Activated CD4-positive, alpha-beta T cell treated with anti-CD3 and anti-CD28 coated beads for 36 hours (primary cell): Measurements from ENCODE around the gene LDLRAD4. TPM values are rescaled to one million over a fixed set of nuclear protein-coding genes. Genes with fewer than 3 reads are reported as not detected.

ENCODE experiments used
- ATAC-seq: fragments of 200-7000 bp; cut with Tn5 transposase; one replicate; pipeline ENCODE4 v1.10.0; 2021; ENCODE audit warnings: mild to moderate bottlenecking, moderate library complexity
- CTCF ChIA-PET: fragments of 350-600 bp; sonication (Branson Sonifier 250); formaldehyde crosslinking; loops from one replicate; lab custom pipeline; 2021; ENCODE audit warnings: antibody characterized with exemption; lab: Charles Lee
- POLR2A ChIA-PET: fragments of 350-600 bp; sonication (Branson Sonifier 250); formaldehyde crosslinking; loops from one replicate; lab custom pipeline; 2021; ENCODE audit warnings: antibody characterized with exemption, inconsistent platforms; lab: Charles Lee
- DNase-seq: peaks from one replicate; pipeline ENCODE4 v3.0.0-alpha.2; 2020
- H3K27ac Mint-ChIP-seq: one replicate; pipeline ENCODE4 v1.8.0; 2021; ENCODE audit warnings: mixed read lengths
- H3K27me3 Mint-ChIP-seq: one replicate; pipeline ENCODE4 v1.8.0; 2021; ENCODE audit warnings: mixed read lengths
- H3K36me3 Mint-ChIP-seq: one replicate; pipeline ENCODE4 v1.8.0; 2021; ENCODE audit warnings: low read depth, mixed read lengths
- H3K4me1 Mint-ChIP-seq: one replicate; pipeline ENCODE4 v1.8.0; 2021; ENCODE audit warnings: mixed read lengths
- H3K4me3 Mint-ChIP-seq: one replicate; pipeline ENCODE4 v1.8.0; 2021; ENCODE audit warnings: mild to moderate bottlenecking, moderate library complexity, mixed read lengths
- H3K9me3 Mint-ChIP-seq: one replicate; pipeline ENCODE4 v1.8.0; 2021; ENCODE audit warnings: low read depth, mixed read lengths
- intact Hi-C, 2 experiments: fragments of 100-400 bp; cut with DNase I in 1 of 2; cut with micrococcal nuclease in 1 of 2; formaldehyde crosslinking; loops; one replicate each; pipeline versions ENCODE4 v1.14.2 to v1.15.1; 2022 to 2024; cut with DNase I, micrococcal nuclease
- total RNA-seq, 2 experiments: library from RNA; stranded (reverse); gene quantifications; one replicate each; pipeline ENCODE4 v1.2.3, GENCODE V29; 2021

LDLRAD4 gene
- total RNA-seq, 2 experiments from 2014 or later: 29.3 to 32.2 TPM

DNA sequence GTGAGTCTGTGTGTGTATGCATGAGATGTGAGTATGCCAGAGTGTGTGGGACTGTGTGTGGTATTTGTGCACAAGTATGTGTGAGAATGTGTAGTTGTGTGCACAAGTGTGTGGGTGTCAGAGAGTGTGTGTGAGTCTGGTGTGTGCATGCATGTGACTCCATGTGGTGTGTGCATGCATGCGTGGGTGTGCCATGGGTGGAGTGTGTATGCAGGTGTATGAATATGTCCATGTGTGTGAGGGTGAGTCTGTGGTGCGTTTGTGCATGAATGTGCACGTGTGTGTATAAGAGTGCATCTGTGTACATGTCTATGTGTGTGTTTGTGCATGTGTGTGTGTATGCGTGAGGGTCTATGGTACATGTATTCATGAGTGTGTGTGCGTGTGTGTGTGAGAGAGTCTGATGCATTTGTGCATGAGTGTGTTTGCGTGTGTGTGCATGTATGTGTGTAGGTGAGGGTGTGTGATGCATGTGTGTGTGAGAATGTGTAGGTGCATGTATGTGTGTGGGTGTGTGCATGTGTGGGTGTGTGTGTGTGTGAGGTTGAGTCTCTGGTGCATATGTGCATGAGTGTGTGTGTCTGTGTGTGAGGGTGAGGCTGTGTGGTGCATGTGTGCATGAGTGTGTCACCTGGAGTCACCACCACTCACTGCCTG is 226.8 kb downstream of the LDLRAD4 start:
- peaks cover 30% of the 10 kb centered on the region for H3K4me1 Mint-ChIP-seq
- DNase-seq (no peak), ATAC-seq (no peak)
- H3K27ac Mint-ChIP-seq: no peak overlapping the region
- no peak overlapping the region for H3K4me3 Mint-ChIP-seq
- H3K27me3 Mint-ChIP-seq: no peaks in the 10 kb centered on the region
- intact Hi-C loops: no loop called here
- no peaks in the 10 kb centered on the region for H3K36me3 Mint-ChIP-seq
- CTCF ChIA-PET: no interaction called here
- POLR2A ChIA-PET: interaction anchor here (0.5 kb wide), 1 partner anchor 19 kb away, joined by 6 read pairs; no protein-coding TSS in a partner anchor
- H3K9me3 Mint-ChIP-seq: no peaks in the 10 kb centered on the region

DNA sequence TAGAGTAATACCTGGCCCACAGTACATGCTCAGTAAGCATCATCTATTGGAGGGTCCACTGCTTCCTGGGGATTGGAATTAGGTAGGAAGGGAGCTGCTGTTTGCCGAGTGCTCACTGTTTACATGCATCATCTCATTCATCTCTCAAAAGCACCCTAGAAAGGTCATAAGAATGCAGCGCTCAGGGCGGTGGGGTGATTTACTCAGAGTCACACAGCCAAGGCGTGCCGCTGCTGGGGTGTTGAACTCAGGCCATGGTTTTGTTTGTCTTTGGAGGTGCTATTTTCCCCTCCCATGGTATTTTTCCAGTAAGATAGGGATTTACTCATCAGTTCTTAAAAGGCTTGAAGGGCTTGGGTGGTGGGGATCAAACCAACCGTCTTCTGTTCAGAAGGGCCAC is 227.5 kb downstream of the LDLRAD4 start:
- intact Hi-C loops: no loop called here
- H3K4me1 Mint-ChIP-seq: peaks cover 34% of the 10 kb centered on the region
- CTCF ChIA-PET: interaction anchor here (0.6 kb wide), 1 partner anchor 140 kb away, joined by 5 read pairs; no protein-coding TSS in a partner anchor
- H3K27me3 Mint-ChIP-seq: no peaks in the 10 kb centered on the region
- H3K9me3 Mint-ChIP-seq: no peaks in the 10 kb centered on the region
- DNase-seq (peak; percentile 41), ATAC-seq (peak; percentile 27)
- H3K27ac Mint-ChIP-seq: no peak overlapping the region
- H3K36me3 Mint-ChIP-seq: no peaks in the 10 kb centered on the region
- POLR2A ChIA-PET: interaction anchor here (0.5 kb wide), 1 partner anchor 20 kb away, joined by 6 read pairs; no protein-coding TSS in a partner anchor
- no peak overlapping the region for H3K4me3 Mint-ChIP-seq

DNA sequence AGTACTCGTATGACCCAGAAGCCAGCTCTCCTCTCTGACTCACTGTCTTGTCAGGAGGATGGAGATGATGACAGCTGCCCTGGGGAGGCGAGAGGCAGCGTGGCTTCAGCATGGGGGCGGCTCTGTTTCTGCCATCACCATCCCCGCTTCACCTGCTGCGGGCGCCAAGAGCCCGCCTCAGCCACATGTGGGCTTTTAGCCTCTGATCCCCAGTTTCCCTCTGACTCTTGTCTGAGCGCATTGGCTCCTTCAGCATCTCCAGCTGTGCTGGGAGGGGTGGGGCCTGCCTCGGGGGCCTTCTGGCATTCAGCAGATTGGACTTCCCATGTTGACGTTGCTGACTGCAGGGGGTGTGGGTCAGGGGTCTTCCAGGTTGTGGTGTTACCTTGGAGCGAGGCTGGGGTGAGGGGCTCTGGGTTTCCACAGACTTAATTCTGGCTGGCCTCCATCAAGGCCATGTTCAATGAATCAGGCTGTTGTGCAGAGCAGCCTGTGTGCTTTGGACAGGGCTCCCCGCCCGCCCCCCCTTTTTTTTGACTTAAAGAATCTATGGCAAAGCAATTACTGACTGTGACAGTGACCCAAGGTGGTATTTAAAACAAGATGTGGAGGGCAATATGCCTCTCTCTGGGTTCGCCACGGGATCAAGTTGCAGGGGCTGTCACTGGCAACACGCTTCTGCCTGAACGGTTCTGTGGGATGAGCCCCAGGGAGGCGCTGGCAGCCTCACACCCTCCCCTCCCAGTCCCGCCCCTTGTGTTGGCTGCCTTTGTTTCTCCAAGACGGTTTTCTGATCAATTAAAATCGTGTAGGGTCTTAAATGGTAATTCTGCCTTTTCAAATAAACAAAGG is 228.3 kb downstream of the LDLRAD4 start:
- no peaks in the 10 kb centered on the region for H3K9me3 Mint-ChIP-seq
- H3K4me1 Mint-ChIP-seq: peaks cover 34% of the 10 kb centered on the region
- POLR2A ChIA-PET: interaction anchor here (0.9 kb wide), 1 partner anchor 64 kb away, joined by 3 read pairs; no protein-coding TSS in a partner anchor
- H3K27ac Mint-ChIP-seq: no peak overlapping the region
- no peaks in the 10 kb centered on the region for H3K27me3 Mint-ChIP-seq
- intact Hi-C loops: no loop called here
- CTCF ChIA-PET: interaction anchor here (0.6 kb wide), 2 partner anchors 140 to 293 kb away, joined by 4 to 5 read pairs; no protein-coding TSS in a partner anchor
- DNase-seq: peak; percentile 83
- ATAC-seq: peak; percentile 93
- H3K36me3 Mint-ChIP-seq: no peaks in the 10 kb centered on the region
- no peak overlapping the region for H3K4me3 Mint-ChIP-seq

DNA sequence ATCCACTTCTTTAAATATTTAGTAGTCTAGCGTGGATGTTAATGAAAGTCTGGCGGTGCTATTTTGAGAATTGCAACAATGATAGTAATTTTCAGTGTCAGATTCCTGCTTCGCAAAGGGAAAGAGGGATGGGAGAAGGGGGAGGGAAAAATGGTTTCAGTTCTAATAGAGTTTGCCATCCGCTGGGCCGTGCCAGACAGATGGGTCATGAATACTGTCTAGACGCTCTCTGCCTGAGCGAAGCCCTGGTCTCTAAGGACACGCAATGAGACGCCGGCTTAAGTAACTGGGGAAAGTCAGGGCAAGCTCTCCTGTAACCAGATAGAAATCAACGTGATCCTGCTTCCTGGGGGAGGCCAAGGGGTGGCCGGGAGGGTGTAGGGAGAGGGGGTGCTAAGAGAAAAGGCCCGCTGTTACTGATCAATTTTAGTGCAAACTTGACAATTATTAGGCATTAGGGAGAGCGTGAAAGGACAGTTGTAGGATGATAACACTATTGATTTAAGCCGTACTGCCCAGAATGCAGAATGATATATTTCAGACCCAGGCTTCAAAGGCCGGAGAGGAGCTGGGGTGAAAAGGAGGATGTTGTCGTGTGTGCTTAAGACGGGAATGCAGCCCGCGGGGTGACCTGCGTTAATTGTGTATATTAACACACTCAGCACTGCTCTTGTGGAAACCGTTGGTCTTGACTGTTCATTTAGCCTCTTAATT is 229.2 kb downstream of the LDLRAD4 start:
- ChIA-PET CTCF (interaction anchor here (1.0 to 1.5 kb wide), 2 partner anchors 36 to 115 kb away, joined by 3 to 4 read pairs; no protein-coding TSS in a partner anchor), POLR2A (no interaction called here)
- intact Hi-C loops: no loop called here
- ATAC-seq: no peak
- Mint-ChIP-seq H3K36me3 (no peaks in the 10 kb centered on the region), H3K9me3 (no peaks in the 10 kb centered on the region), H3K27ac (no peak overlapping the region), H3K4me3 (no peak overlapping the region), H3K27me3 (no peaks in the 10 kb centered on the region), H3K4me1 (peaks cover 34% of the 10 kb centered on the region)
- no peak for DNase-seq

DNA sequence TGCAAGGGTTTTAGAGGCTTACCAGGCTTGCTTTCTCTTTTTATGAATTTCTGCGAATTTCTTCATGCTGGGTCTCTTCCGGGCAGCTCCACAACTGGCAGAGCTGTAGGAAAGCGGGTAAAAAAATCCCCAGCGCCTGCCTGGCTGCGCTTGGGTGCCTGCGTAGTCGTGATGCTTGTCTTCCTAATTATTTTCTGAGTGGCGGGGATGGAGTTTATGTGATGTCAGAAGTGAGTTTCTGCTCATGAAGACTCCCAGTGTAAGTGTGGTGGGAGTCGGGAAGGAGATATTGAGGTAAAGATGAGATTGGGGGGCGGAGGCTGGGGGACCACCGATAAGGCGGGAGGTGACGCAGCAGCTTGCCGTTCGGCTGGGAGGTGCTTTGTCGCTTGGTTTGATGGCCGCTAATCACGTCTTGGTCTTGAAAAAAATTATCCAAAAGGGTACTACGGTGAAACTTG is 229.8 kb downstream of the LDLRAD4 start:
- intact Hi-C loops: no loop called here
- POLR2A ChIA-PET: no interaction called here
- no peaks in the 10 kb centered on the region for H3K36me3 Mint-ChIP-seq
- DNase-seq (no peak), ATAC-seq (no peak)
- peaks cover 31% of the 10 kb centered on the region for H3K4me1 Mint-ChIP-seq
- no peak overlapping the region for H3K27ac Mint-ChIP-seq
- no peak overlapping the region for H3K4me3 Mint-ChIP-seq
- no peaks in the 10 kb centered on the region for H3K9me3 Mint-ChIP-seq
- CTCF ChIA-PET: interaction anchor here (0.7 to 1.5 kb wide), 3 partner anchors 12 to 114 kb away, joined by 3 to 4 read pairs (median 3); no protein-coding TSS in a partner anchor
- no peaks in the 10 kb centered on the region for H3K27me3 Mint-ChIP-seq

DNA sequence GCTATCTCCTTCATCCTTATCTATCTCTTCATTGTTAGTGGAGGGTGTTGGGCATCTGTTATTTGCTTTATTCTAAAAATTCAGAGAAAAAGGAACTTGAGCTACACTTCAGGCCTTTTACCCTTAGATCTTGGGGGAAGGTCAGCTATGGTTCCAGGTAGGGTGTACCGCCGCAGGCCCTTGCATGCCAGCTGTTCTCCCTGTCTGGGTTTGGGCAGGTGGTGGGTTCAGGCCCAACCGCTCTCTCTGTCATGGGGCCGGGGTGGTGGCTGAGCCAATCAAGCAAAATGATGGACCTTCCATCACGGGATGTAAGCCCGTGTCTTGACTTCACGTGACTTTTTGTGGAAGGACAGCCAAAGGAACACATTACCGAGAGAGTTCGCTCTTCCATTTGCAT is 231.1 kb downstream of the LDLRAD4 start:
- Mint-ChIP-seq H3K4me3 (no peak overlapping the region), H3K36me3 (no peaks in the 10 kb centered on the region), H3K27me3 (no peaks in the 10 kb centered on the region), H3K27ac (no peak overlapping the region), H3K4me1 (peaks cover 27% of the 10 kb centered on the region), H3K9me3 (no peaks in the 10 kb centered on the region)
- ATAC-seq (no peak), DNase-seq (no peak)
- intact Hi-C loops: no loop called here
- POLR2A ChIA-PET: no interaction called here
- CTCF ChIA-PET: no interaction called here

DNA sequence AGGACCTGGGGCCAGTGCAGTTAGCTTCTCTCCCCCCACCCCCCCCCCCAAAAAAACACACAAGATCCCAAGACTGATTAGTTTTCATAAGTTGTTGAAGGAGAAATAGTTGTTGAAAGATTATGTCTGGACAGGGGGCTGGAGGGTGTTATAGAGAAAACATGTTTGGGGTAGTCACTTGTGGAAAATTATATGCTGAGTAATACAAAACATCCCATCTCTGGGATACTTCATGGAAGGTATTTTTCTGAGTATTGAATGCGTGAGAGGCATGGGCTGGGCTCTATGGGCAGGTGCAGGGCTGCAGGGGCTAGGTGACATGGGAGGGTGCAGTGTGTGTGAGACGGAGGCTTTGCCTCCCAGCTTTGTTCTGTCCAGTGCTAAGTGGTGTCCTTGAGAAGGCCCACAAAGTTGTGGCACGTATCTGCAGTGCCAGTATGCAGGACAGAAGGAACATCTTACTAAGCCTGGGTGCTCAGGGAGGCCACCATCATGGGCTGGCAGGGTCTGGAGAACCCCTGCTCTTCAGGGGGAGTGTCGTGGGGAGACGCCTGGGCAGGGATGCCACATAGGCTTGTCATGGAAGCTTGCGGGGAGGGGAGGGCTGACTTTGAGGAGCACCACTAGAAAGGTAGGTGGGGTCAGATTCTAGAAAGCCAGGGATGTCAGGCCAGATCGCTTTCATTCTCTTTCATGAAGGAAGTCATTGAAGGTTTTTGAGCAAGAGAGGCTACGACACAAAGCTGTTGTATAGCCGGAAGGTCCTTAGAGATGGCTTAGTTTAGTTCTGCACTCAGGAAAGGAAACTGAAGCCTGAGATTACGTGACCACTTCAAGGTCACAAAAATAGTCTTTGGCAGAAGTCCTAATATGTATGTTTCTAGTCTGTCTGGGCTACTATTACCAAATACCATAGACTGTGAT is 232.0 kb downstream of the LDLRAD4 start:
- intact Hi-C loops: no loop called here
- DNase-seq (no peak), ATAC-seq (no peak)
- no peak overlapping the region for H3K4me3 Mint-ChIP-seq
- no peaks in the 10 kb centered on the region for H3K27me3 Mint-ChIP-seq
- ChIA-PET CTCF (interaction anchor here (0.6 kb wide), 1 partner anchor 147 kb away, joined by 3 read pairs; no protein-coding TSS in a partner anchor), POLR2A (no interaction called here)
- no peak overlapping the region for H3K27ac Mint-ChIP-seq
- H3K9me3 Mint-ChIP-seq: no peaks in the 10 kb centered on the region
- H3K4me1 Mint-ChIP-seq: peaks cover 32% of the 10 kb centered on the region
- H3K36me3 Mint-ChIP-seq: no peaks in the 10 kb centered on the region

DNA sequence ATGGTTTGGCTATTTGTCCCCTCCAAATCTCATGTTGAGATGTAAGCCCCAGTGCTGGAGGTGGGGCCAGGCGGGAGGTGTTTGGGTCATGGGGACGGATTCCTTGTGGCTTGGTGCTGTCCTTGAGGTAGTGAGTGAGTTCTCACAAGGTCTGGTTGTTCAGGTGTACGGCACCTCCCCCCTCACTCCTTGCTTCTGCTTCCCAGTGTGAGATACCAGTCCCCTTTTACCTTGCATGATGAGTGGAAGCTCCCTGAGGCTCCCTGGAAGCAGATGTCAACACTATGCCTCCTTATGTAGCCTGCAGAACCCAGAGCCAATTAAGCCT is 232.6 kb downstream of the LDLRAD4 start:
- ATAC-seq (no peak), DNase-seq (no peak)
- H3K27ac Mint-ChIP-seq: no peak overlapping the region
- ChIA-PET CTCF (no interaction called here), POLR2A (no interaction called here)
- H3K27me3 Mint-ChIP-seq: no peaks in the 10 kb centered on the region
- intact Hi-C loops: no loop called here
- no peaks in the 10 kb centered on the region for H3K36me3 Mint-ChIP-seq
- H3K9me3 Mint-ChIP-seq: no peaks in the 10 kb centered on the region
- H3K4me1 Mint-ChIP-seq: peaks cover 38% of the 10 kb centered on the region
- no peak overlapping the region for H3K4me3 Mint-ChIP-seq

DNA sequence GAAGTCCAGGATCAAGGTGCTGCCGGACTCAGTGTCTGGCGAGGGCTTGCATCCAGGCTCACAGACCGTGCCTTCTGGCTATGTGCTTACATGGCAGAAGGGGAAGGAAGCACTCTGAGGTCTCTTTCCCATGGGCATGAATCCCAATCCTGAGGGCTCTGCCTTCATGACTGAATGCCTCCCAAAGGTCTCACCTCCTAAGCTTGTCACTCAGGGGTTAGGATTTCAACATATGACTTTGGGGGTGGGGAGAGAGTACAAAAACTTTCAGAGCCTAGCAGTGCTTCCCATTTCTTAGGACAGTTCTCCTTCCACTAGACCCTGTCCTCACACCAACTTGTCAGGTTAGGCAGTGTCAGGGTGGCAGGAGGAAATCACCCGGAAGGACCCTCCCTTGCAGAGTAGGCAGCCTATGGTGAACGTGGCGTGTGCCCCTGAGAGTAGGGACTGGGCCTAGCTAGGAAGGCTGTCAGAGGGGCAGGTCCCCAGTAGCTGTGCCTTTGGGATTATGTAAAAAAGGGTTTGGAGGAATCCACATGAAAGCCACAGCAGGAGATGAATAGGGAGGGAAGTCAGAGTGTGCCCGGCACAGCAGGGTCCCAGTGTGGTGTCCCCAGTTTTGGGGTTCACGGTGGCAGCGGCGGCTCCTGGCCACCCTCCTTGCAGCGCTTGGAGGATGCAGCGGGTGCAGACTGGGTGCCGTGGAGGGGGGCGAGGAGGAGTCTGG is 233.3 kb downstream of the LDLRAD4 start:
- CTCF ChIA-PET: no interaction called here
- peaks cover 41% of the 10 kb centered on the region for H3K4me1 Mint-ChIP-seq
- POLR2A ChIA-PET: no interaction called here

DNA sequence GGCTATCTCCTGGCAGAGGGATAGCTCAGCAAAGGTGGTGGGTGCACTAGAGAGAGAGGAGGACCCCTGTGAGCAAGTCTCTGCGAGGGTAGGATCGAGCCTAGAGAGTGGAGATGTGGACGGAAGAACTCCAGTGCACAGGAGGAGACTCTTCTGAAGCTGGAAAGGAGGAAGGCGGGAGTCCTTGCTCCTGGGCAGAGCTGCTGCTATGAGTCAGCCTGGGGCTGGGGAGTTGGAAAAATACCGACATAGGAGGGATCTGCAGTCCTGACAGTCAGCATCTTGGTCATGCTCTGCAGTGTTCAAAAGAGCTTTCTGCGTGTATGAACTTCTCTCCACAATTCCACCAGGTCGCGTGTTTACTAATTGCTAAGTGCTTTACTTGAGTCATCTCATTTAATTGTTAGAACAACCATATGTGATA is 233.8 kb downstream of the LDLRAD4 start:
- Mint-ChIP-seq H3K36me3 (peaks cover 2% of the 10 kb centered on the region), H3K4me1 (peaks cover 42% of the 10 kb centered on the region), H3K27ac (no peak overlapping the region), H3K9me3 (no peaks in the 10 kb centered on the region), H3K4me3 (no peak overlapping the region), H3K27me3 (no peaks in the 10 kb centered on the region)
- DNase-seq (no peak), ATAC-seq (no peak)
- POLR2A ChIA-PET: no interaction called here
- CTCF ChIA-PET: no interaction called here
- intact Hi-C loops: no loop called here

More for the DNA sequence above, 233.3 kb downstream of the LDLRAD4 start:
- DNase-seq: no peak
- H3K9me3 Mint-ChIP-seq: no peaks in the 10 kb centered on the region
- no peaks in the 10 kb centered on the region for H3K36me3 Mint-ChIP-seq
- H3K27me3 Mint-ChIP-seq: no peaks in the 10 kb centered on the region
- H3K4me3 Mint-ChIP-seq: no peak overlapping the region
- H3K27ac Mint-ChIP-seq: no peak overlapping the region
- intact Hi-C loops: no loop called here
- no peak for ATAC-seq
